Large intestine (tissue), 3 donors: ENCODE data around the gene GNG13. TPM values are rescaled to one million over a fixed set of nuclear protein-coding genes. Genes with fewer than 3 reads are reported as not detected.

Experiments
- DNase-seq, 2 donors: peaks; one replicate each; pipeline versions ENCODE4 v3.0.0 to v3.0.0-alpha.2; 2013
- H3K27ac ChIP-seq: one replicate; pipeline ENCODE4 v1.5.1; 2013; ENCODE audit warnings: low read length
- H3K27me3 ChIP-seq: 2 replicates; pipeline ENCODE4 v1.6.1; 2013; ENCODE audit warnings: low read length; ENCODE audit not compliant: control insufficient read depth, insufficient read depth
- H3K36me3 ChIP-seq: 2 replicates; pipeline ENCODE4 v1.6.1; 2013; ENCODE audit warnings: low read length; ENCODE audit not compliant: control insufficient read depth, insufficient read depth
- H3K4me1 ChIP-seq: one replicate; pipeline ENCODE4 v1.6.1; 2013; ENCODE audit warnings: low read length; ENCODE audit not compliant: control insufficient read depth, insufficient read depth
- H3K4me3 ChIP-seq: one replicate; pipeline ENCODE4 v1.5.1; 2013; ENCODE audit warnings: low read length
- H3K9me3 ChIP-seq: one replicate; pipeline ENCODE4 v1.6.1; 2013; ENCODE audit warnings: mild to moderate bottlenecking, low read depth, low read length, moderate library complexity; ENCODE audit not compliant: control insufficient read depth
- WGBS: methylation state at CpG from one replicate; pipeline ENCODE4 v1.1.5; 2013; ENCODE audit warnings: low lambda C conversion rate; ENCODE audit not compliant: insufficient coverage; 5-methylcytosine and 5-hydroxymethylcytosine counted together
- polyA plus RNA-seq: library from polyadenylated mRNA; unstranded; fragments of 120-200 nt; gene quantifications from one replicate; pipeline ENCODE4 v1.2.1, GENCODE V29; 2013

Gene GNG13
- polyA plus RNA-seq, 1 donor: 0.81 TPM

- H3K4me3 ChIP-seq: no peak overlapping the region
- peaks cover 4% of the 10 kb centered on the region for H3K27me3 ChIP-seq
- peaks cover 7% of the 10 kb centered on the region for H3K4me1 ChIP-seq
- H3K9me3 ChIP-seq: no peaks in the 10 kb centered on the region
- no CpG with 5 or more reads among the region's 58 CpGs for WGBS
- peak in 1 of 2 donors; percentile 41 for DNase-seq
- peaks cover 15% of the 10 kb centered on the region for H3K36me3 ChIP-seq
- no peak overlapping the region for H3K27ac ChIP-seq
Observed at GRCh38 chr16:785563-786535, 14.7 kb downstream of the GNG13 start.

GRCh38 chr16:784431-784830 is 16.1 kb downstream of the GNG13 start:
- Histone ChIP-seq H3K9me3 (no peaks in the 10 kb centered on the region), H3K4me1 (peaks cover 7% of the 10 kb centered on the region), H3K36me3 (peaks cover 10% of the 10 kb centered on the region), H3K27ac (no peak overlapping the region), H3K4me3 (no peak overlapping the region), H3K27me3 (peaks cover 4% of the 10 kb centered on the region)
- DNase-seq: no peak
- no CpG with 5 or more reads among the region's 19 CpGs for WGBS

GRCh38 chr16:783404-784161 is 17.0 kb downstream of the GNG13 start:
- Histone ChIP-seq H3K4me3 (no peak overlapping the region), H3K4me1 (peaks cover 5% of the 10 kb centered on the region), H3K27me3 (peaks cover 4% of the 10 kb centered on the region), H3K9me3 (no peaks in the 10 kb centered on the region), H3K27ac (no peak overlapping the region), H3K36me3 (peaks cover 10% of the 10 kb centered on the region)
- WGBS: no CpG with 5 or more reads among the region's 17 CpGs
- no peak for DNase-seq

- Histone ChIP-seq H3K27ac (no peak overlapping the region), H3K4me1 (peaks cover 5% of the 10 kb centered on the region), H3K36me3 (peaks cover 10% of the 10 kb centered on the region), H3K4me3 (no peak overlapping the region), H3K27me3 (peaks cover 8% of the 10 kb centered on the region), H3K9me3 (no peaks in the 10 kb centered on the region)
- DNase-seq: no peak
- no CpG with 5 or more reads among the region's 36 CpGs for whole genome bisulfite sequencing
Observed at GRCh38 chr16:782766-783403, 17.6 kb downstream of the GNG13 start.

- no peak for DNase-seq
- H3K9me3 ChIP-seq: no peaks in the 10 kb centered on the region
- H3K4me3 ChIP-seq: no peak overlapping the region
- peaks cover 8% of the 10 kb centered on the region for H3K27me3 ChIP-seq
- H3K36me3 ChIP-seq: peaks cover 10% of the 10 kb centered on the region
- peaks cover 3% of the 10 kb centered on the region for H3K4me1 ChIP-seq
- WGBS: no CpG with 5 or more reads among the region's 6 CpGs
- H3K27ac ChIP-seq: no peak overlapping the region
Observed at GRCh38 chr16:782258-782657, 18.3 kb downstream of the GNG13 start.

- Histone ChIP-seq H3K9me3 (no peaks in the 10 kb centered on the region), H3K27me3 (peaks cover 8% of the 10 kb centered on the region), H3K4me3 (no peak overlapping the region), H3K27ac (no peak overlapping the region), H3K36me3 (peaks cover 7% of the 10 kb centered on the region), H3K4me1 (no peaks in the 10 kb centered on the region)
- no peak for DNase-seq
- no CpG with 5 or more reads among the region's 19 CpGs for WGBS
Observed at GRCh38 chr16:781346-782010, 19.1 kb downstream of the GNG13 start.

- Histone ChIP-seq H3K27me3 (peaks cover 8% of the 10 kb centered on the region), H3K36me3 (no peaks in the 10 kb centered on the region), H3K27ac (no peak overlapping the region), H3K4me1 (no peaks in the 10 kb centered on the region), H3K9me3 (no peaks in the 10 kb centered on the region), H3K4me3 (no peak overlapping the region)
- 96% methylated on average over 5 of the region's 16 CpGs for WGBS
- DNase-seq: no peak
Observed at GRCh38 chr16:780296-780695, 20.2 kb downstream of the GNG13 start.

GRCh38 chr16:779561-779960 is 21.0 kb downstream of the GNG13 start:
- Histone ChIP-seq H3K9me3 (no peaks in the 10 kb centered on the region), H3K36me3 (no peaks in the 10 kb centered on the region), H3K4me1 (no peaks in the 10 kb centered on the region), H3K27ac (no peak overlapping the region), H3K4me3 (no peak overlapping the region), H3K27me3 (peaks cover 8% of the 10 kb centered on the region)
- WGBS: no CpG with 5 or more reads among the region's 13 CpGs
- no peak for DNase-seq

GRCh38 chr16:778909-779527 is 21.5 kb downstream of the GNG13 start:
- Histone ChIP-seq H3K4me1 (no peaks in the 10 kb centered on the region), H3K9me3 (no peaks in the 10 kb centered on the region), H3K27me3 (peaks cover 8% of the 10 kb centered on the region), H3K36me3 (no peaks in the 10 kb centered on the region), H3K4me3 (no peak overlapping the region), H3K27ac (no peak overlapping the region)
- DNase-seq: no peak
- WGBS: 100% methylated on average over 1 of the region's 6 CpGs
